H9 (cell line): ENCODE results near the gene ORM2. TPM values are rescaled to one million over a fixed set of nuclear protein-coding genes. Genes with fewer than 3 reads are reported as not detected.

Experiments
- DNase-seq: peaks from one replicate; pipeline ENCODE4 v3.0.0-alpha.2; 2017
- H2AFZ ChIP-seq: one replicate; pipeline ENCODE4 v1.6.1; 2013; ENCODE audit warnings: mild to moderate bottlenecking, low read length, control low read depth, moderate library complexity
- H2AK5ac ChIP-seq: 2 replicates; pipeline ENCODE4 v1.6.1; 2013; ENCODE audit warnings: low read length, control low read depth, mixed read lengths; ENCODE audit not compliant: insufficient read length
- H2BK120ac ChIP-seq: one replicate; pipeline ENCODE4 v1.6.1; 2013; ENCODE audit warnings: low read depth, mild to moderate bottlenecking, low read length, control low read depth, inconsistent platforms; ENCODE audit not compliant: poor library complexity, severe bottlenecking
- H2BK12ac ChIP-seq: 2 replicates; pipeline ENCODE4 v1.6.1; 2013; ENCODE audit warnings: low read length, control low read depth, mixed read lengths, low read depth; ENCODE audit not compliant: insufficient read length
- H2BK15ac ChIP-seq: 2 replicates; pipeline ENCODE4 v1.6.1; 2013; ENCODE audit warnings: low read depth, low read length, control low read depth
- H2BK20ac ChIP-seq: one replicate; pipeline ENCODE4 v1.6.1; 2013; ENCODE audit warnings: low read depth, mild to moderate bottlenecking, low read length, control low read depth, inconsistent platforms; ENCODE audit not compliant: poor library complexity, severe bottlenecking
- H2BK5ac ChIP-seq: 2 replicates; pipeline ENCODE4 v1.6.1; 2013; ENCODE audit warnings: low read length, control low read depth, mixed read lengths; ENCODE audit not compliant: insufficient read length
- H3K14ac ChIP-seq: 2 replicates; pipeline ENCODE4 v1.6.1; 2013; ENCODE audit warnings: low read length, control low read depth; ENCODE audit not compliant: insufficient read depth
- H3K18ac ChIP-seq: 2 replicates; pipeline ENCODE4 v1.6.1; 2013; ENCODE audit warnings: low read depth, mild to moderate bottlenecking, mixed read lengths, low read length, control low read depth; ENCODE audit not compliant: insufficient read length
- H3K23ac ChIP-seq: 2 replicates; pipeline ENCODE4 v1.6.1; 2013; ENCODE audit warnings: low read length, control low read depth, mixed read lengths, low read depth; ENCODE audit not compliant: insufficient read length
- H3K23me2 ChIP-seq: 2 replicates; pipeline ENCODE4 v1.6.1; 2013; ENCODE audit warnings: low read depth, mild to moderate bottlenecking, mixed read lengths, low read length, control low read depth; ENCODE audit not compliant: insufficient read length, poor library complexity, severe bottlenecking
- H3K27ac ChIP-seq: 2 replicates; pipeline ENCODE4 v1.5.1; 2013; ENCODE audit warnings: low read length, control low read depth, mixed read lengths, low read depth; ENCODE audit not compliant: insufficient read length
- H3K27me3 ChIP-seq: 2 replicates; pipeline ENCODE4 v1.6.1; 2013; ENCODE audit warnings: low read length, control low read depth, inconsistent platforms; ENCODE audit not compliant: insufficient read depth
- H3K4ac ChIP-seq: 2 replicates; pipeline ENCODE4 v1.6.1; 2013; ENCODE audit warnings: low read depth, mild to moderate bottlenecking, control low read depth, inconsistent platforms, low read length, moderate library complexity
- H3K4me1 ChIP-seq: 2 replicates; pipeline ENCODE4 v1.6.1; 2013; ENCODE audit warnings: low read length, control low read depth, inconsistent platforms; ENCODE audit not compliant: insufficient read depth
- H3K4me2 ChIP-seq: 2 replicates; pipeline ENCODE4 v1.6.1; 2013; ENCODE audit warnings: low read length, control low read depth, mixed read lengths; ENCODE audit not compliant: insufficient read length, insufficient read depth
- H3K56ac ChIP-seq: 2 replicates; pipeline ENCODE4 v1.6.1; 2013; ENCODE audit warnings: low read depth, mild to moderate bottlenecking, mixed read lengths, low read length, control low read depth; ENCODE audit not compliant: insufficient read length
- H3K79me1 ChIP-seq: 2 replicates; pipeline ENCODE4 v1.6.1; 2013; ENCODE audit warnings: low read depth, mild to moderate bottlenecking, moderate library complexity, low read length, control low read depth, inconsistent platforms; ENCODE audit not compliant: insufficient read depth, poor library complexity, severe bottlenecking
- H3K79me2 ChIP-seq: 2 replicates; pipeline ENCODE4 v1.6.1; 2013; ENCODE audit warnings: low read length, control low read depth, inconsistent platforms; ENCODE audit not compliant: insufficient read depth
- H3K9ac ChIP-seq: 2 replicates; pipeline ENCODE4 v1.6.1; 2013; ENCODE audit warnings: low read length, control low read depth, mixed read lengths; ENCODE audit not compliant: insufficient read length; ENCODE audit errors: extremely low read depth
- H3K9me3 ChIP-seq: one replicate; pipeline ENCODE4 v1.6.1; 2013; ENCODE audit warnings: low read depth, low read length, inconsistent platforms; ENCODE audit not compliant: control insufficient read depth
- H3T11ph ChIP-seq: one replicate; pipeline ENCODE4 v1.6.1; 2013; ENCODE audit warnings: mild to moderate bottlenecking, low read length, control low read depth, inconsistent platforms
- H4K20me1 ChIP-seq: one replicate; pipeline ENCODE4 v1.6.1; 2013; ENCODE audit not compliant: control insufficient read depth, insufficient read length, insufficient read depth
- H4K5ac ChIP-seq: 2 replicates; pipeline ENCODE4 v1.6.1; 2013; ENCODE audit warnings: low read depth, mild to moderate bottlenecking, mixed read lengths, low read length, control low read depth; ENCODE audit not compliant: insufficient read length
- H4K8ac ChIP-seq: replicated peaks from 2 replicates; pipeline ENCODE4 v1.6.1; 2013; ENCODE audit warnings: low read length, control low read depth, mixed read lengths, low read depth; ENCODE audit not compliant: insufficient read length
- H4K91ac ChIP-seq: 2 replicates; pipeline ENCODE4 v1.6.1; 2013; ENCODE audit warnings: low read depth, mild to moderate bottlenecking, moderate library complexity, mixed read lengths, low read length, control low read depth; ENCODE audit not compliant: insufficient read length
- H3K27ac Mint-ChIP-seq, 3 experiments: 2 replicates in 2 of 3; 3 replicates in 1 of 3; pipeline ENCODE4 v1.8.0; 2020 to 2021; ENCODE audit warnings: mixed read lengths in 3 of 3, mild to moderate bottlenecking in 1 of 3, moderate library complexity in 1 of 3
- H3K27me3 Mint-ChIP-seq: 2 replicates; pipeline ENCODE4 v1.8.0; 2021; ENCODE audit warnings: low read depth, mild to moderate bottlenecking, moderate library complexity, mixed read lengths
- H3K36me3 Mint-ChIP-seq, 3 experiments: 2 replicates in 2 of 3; 3 replicates in 1 of 3; pipeline ENCODE4 v1.8.0; 2020 to 2021; ENCODE audit warnings: low read depth in 3 of 3, mixed read lengths in 3 of 3; ENCODE audit not compliant: insufficient read depth in 1 of 3
- H3K4me1 Mint-ChIP-seq, 2 experiments: 2 replicates each; pipeline ENCODE4 v1.8.0; 2020; ENCODE audit warnings: mixed read lengths in 2 of 2
- H3K4me3 Mint-ChIP-seq, 2 experiments: 2 replicates in 1 of 2; 3 replicates in 1 of 2; pipeline ENCODE4 v1.8.0; 2020 to 2021; ENCODE audit warnings: mild to moderate bottlenecking in 2 of 2, mixed read lengths in 2 of 2, moderate library complexity in 1 of 2
- H3K9me3 Mint-ChIP-seq, 2 experiments: 2 replicates in 1 of 2; 3 replicates in 1 of 2; pipeline ENCODE4 v1.8.0; 2020; ENCODE audit warnings: mild to moderate bottlenecking in 2 of 2, mixed read lengths in 2 of 2, moderate library complexity in 1 of 2
- WGBS: extraction: QIAGEN DNeasy Blood & Tissue Kit; methylation state at CpG from one replicate; pipeline ENCODE4 v1.1.7; 2013; ENCODE audit warnings: missing lambda C conversion rate, low lambda C conversion rate, mixed read lengths; ENCODE audit not compliant: insufficient read length; ENCODE audit errors: extremely low coverage; 5-methylcytosine and 5-hydroxymethylcytosine counted together
- total RNA-seq: library from RNA; stranded (reverse); gene quantifications from 2 replicates; pipeline ENCODE4 v1.2.1, GENCODE V29; 2021
- TF ChIP-seq, protein P1 (sequence below): fragments of 200-600 bp; sonication (generic); conservative IDR thresholded peaks from 3 replicates; pipeline ENCODE4 v1.8.0; 2021; ENCODE audit warnings: antibody characterized with exemption, mild to moderate bottlenecking

Gene ORM2
- total RNA-seq, 1 experiment from 2014 or later, result 1.2 TPM

DNA sequence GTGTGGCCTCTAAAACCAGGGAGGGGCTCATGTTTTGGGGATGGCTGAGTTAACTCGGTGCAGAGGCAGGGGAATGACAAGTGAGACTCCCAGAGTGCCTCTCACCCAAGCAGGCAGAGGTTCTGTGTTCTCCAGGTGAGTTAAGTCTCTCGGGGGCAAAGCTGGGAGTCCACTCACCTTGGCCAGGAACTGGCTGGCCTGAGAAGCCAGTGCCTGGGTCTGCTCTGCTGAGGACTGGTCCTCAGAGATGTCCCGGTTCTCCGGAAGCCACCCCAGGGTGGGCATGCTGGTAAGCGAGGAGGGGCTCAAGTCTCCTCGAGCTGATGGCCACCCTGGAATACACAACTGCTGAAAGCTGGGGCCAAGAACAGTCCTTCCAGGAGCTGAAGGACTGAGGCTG is 37.7 kb downstream of the ORM2 start:
- no peak overlapping the region for H3K27ac ChIP-seq
- H3K4me1 Mint-ChIP-seq, result peaks cover 27 to 28% of the 10 kb centered on the region in 2 experiments

More for the DNA sequence above, 37.7 kb downstream of the ORM2 start:
- Mint-ChIP-seq H3K9me3 (no peaks in the 10 kb centered on the region), H3K27me3 (no peaks in the 10 kb centered on the region), H3K4me3 (no peak overlapping the region), H3K27ac (peak overlapping the region in 2 of 3 experiments; percentile 31 to 60; a peak in 3 of 7 replicates), H3K36me3 (peaks cover 25 to 34% (median 33%) of the 10 kb centered on the region in 3 experiments)
- Histone ChIP-seq H2AFZ (no peak overlapping the region), H2BK5ac (no peak overlapping the region), H3K4me2 (no peak overlapping the region), H3K4me1 (peaks cover 13% of the 10 kb centered on the region), H3K23ac (no peak overlapping the region), H2BK20ac (no peak overlapping the region), H3K23me2 (peaks cover 5% of the 10 kb centered on the region), H4K5ac (no peak overlapping the region), H4K20me1 (no peaks in the 10 kb centered on the region), H3K27me3 (no peaks in the 10 kb centered on the region), H3K4ac (no peak overlapping the region), H4K8ac (no peak overlapping the region), H2BK120ac (no peak overlapping the region), H2BK15ac (no peak overlapping the region), H3K79me2 (0 out of 2 replicates have a peak, but pooled peaks cover 3% of the 10 kb centered on the region), H3K56ac (no peak overlapping the region), H2BK12ac (no peak overlapping the region), H3K9ac (no peak overlapping the region), H3T11ph (no peak overlapping the region), H3K14ac (no peak overlapping the region), H3K79me1 (no peaks in the 10 kb centered on the region), H3K18ac (no peak overlapping the region), H3K9me3 (no peaks in the 10 kb centered on the region), H2AK5ac (no peak overlapping the region), H4K91ac (no peak overlapping the region)
- DNase-seq, result no peak
- WGBS, result no CpG with 5 or more reads among the region's 6 CpGs
- TF ChIP-seq, protein P1, sequence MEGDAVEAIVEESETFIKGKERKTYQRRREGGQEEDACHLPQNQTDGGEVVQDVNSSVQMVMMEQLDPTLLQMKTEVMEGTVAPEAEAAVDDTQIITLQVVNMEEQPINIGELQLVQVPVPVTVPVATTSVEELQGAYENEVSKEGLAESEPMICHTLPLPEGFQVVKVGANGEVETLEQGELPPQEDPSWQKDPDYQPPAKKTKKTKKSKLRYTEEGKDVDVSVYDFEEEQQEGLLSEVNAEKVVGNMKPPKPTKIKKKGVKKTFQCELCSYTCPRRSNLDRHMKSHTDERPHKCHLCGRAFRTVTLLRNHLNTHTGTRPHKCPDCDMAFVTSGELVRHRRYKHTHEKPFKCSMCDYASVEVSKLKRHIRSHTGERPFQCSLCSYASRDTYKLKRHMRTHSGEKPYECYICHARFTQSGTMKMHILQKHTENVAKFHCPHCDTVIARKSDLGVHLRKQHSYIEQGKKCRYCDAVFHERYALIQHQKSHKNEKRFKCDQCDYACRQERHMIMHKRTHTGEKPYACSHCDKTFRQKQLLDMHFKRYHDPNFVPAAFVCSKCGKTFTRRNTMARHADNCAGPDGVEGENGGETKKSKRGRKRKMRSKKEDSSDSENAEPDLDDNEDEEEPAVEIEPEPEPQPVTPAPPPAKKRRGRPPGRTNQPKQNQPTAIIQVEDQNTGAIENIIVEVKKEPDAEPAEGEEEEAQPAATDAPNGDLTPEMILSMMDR, result no peak
